Esophagus muscularis mucosa (tissue), 3 donors: ENCODE measurements around the gene PHYHD1.

Experiments used
- CTCF ChIP-seq, 3 experiments: fragments of 200-600 bp in 2 of 3; fragments of 450-650 bp in 1 of 3; sonication (generic) in 2 of 3; IDR thresholded peaks; one replicate each; pipeline ENCODE4 v1.5.1; 2017 to 2019; ENCODE audit warnings: antibody characterized with exemption in 3 of 3, mild to moderate bottlenecking in 2 of 3, moderate library complexity in 1 of 3
- POLR2A ChIP-seq: fragments of 450-650 bp; IDR thresholded peaks from one replicate; pipeline ENCODE4 v1.6.1; 2017; ENCODE audit warnings: antibody characterized with exemption, moderate library complexity, mild to moderate bottlenecking, low read depth
- POLR2AphosphoS5 ChIP-seq, 2 donors: sonication (generic); formaldehyde crosslinking; IDR thresholded peaks; one replicate each; pipeline ENCODE4 v1.6.1; 2017; ENCODE audit warnings: antibody characterized with exemption in 2 of 2

GRCh38 chr9:128881884-128882676, 38.7 kb upstream of the PHYHD1 start, which contains the start of the genes KYAT1 and LRRC8A:
- TF ChIP-seq CTCF (IDR thresholded peaks at IDR 0.05) (peak in 2 of 3 experiments; percentile 11 to 27), POLR2A (no peak), POLR2AphosphoS5 (IDR thresholded peaks at IDR 0.05) (peak; percentile 87 to 93)
